GM23338 (cell line): Measurements from ENCODE around the gene PCSK5. TPM values are rescaled to one million over a fixed set of nuclear protein-coding genes. Genes with fewer than 3 reads are reported as not detected.

Source experiments
- ATAC-seq: fragments of 200-7000 bp; cut with Tn5 transposase; 3 replicates; pipeline ENCODE4 v1.9.1; 2020
- DNase-seq: peaks from one replicate; pipeline ENCODE4 v3.0.0-alpha.2; 2015; ENCODE audit warnings: low spot score
- H2AFZ ChIP-seq: fragments of 200-600 bp; sonication (generic); 2 replicates; pipeline ENCODE4 v1.8.0; 2016; ENCODE audit warnings: antibody characterized with exemption, mild to moderate bottlenecking, moderate library complexity
- H3F3A ChIP-seq: fragments of 200-600 bp; sonication (generic); replicated peaks from 2 replicates; pipeline ENCODE4 v1.8.0; 2017; ENCODE audit warnings: antibody characterized with exemption, mixed run types, low read depth
- H3K27ac ChIP-seq: fragments of 200-600 bp; sonication (generic); 2 replicates; pipeline ENCODE4 v1.6.1; 2016; ENCODE audit warnings: low read depth
- H3K27me3 ChIP-seq: fragments of 200-600 bp; sonication (generic); 2 replicates; pipeline ENCODE4 v1.8.0; 2016; ENCODE audit warnings: mild to moderate bottlenecking, mixed run types, moderate library complexity; ENCODE audit not compliant: insufficient read depth
- H3K36me3 ChIP-seq: fragments of 200-600 bp; sonication (generic); 2 replicates; pipeline ENCODE4 v1.8.0; 2016; ENCODE audit warnings: mild to moderate bottlenecking; ENCODE audit not compliant: insufficient read depth
- H3K4me1 ChIP-seq: fragments of 200-600 bp; sonication (generic); 2 replicates; pipeline ENCODE4 v1.8.0; 2016; ENCODE audit warnings: mild to moderate bottlenecking, moderate library complexity; ENCODE audit not compliant: insufficient read depth
- H3K4me2 ChIP-seq: fragments of 200-600 bp; sonication (generic); 2 replicates; pipeline ENCODE4 v1.7.1; 2017; ENCODE audit warnings: mixed run types
- H3K4me3 ChIP-seq: fragments of 200-600 bp; sonication (generic); 2 replicates; pipeline ENCODE4 v1.6.1; 2016; ENCODE audit warnings: mixed run types
- H3K79me2 ChIP-seq: fragments of 200-600 bp; sonication (generic); replicated peaks from 2 replicates; pipeline ENCODE4 v1.8.0; 2017; ENCODE audit warnings: mild to moderate bottlenecking; ENCODE audit not compliant: insufficient read depth
- H3K9me2 ChIP-seq: fragments of 200-600 bp; sonication (generic); 2 replicates; pipeline ENCODE4 v1.8.0; 2017; ENCODE audit not compliant: insufficient read depth
- H4K20me1 ChIP-seq: fragments of 200-600 bp; sonication (generic); replicated peaks from 2 replicates; pipeline ENCODE4 v1.8.0; 2017; ENCODE audit warnings: mild to moderate bottlenecking; ENCODE audit not compliant: insufficient read depth
- H3K27ac Mint-ChIP-seq: 2 replicates; pipeline ENCODE4 v1.8.0; 2020; ENCODE audit warnings: inconsistent platforms, mild to moderate bottlenecking, moderate library complexity, mixed read lengths
- H3K27me3 Mint-ChIP-seq: 3 replicates; pipeline ENCODE4 v1.8.0; 2022; ENCODE audit warnings: low read depth, mild to moderate bottlenecking, moderate library complexity, mixed read lengths, inconsistent platforms; ENCODE audit not compliant: insufficient read depth, poor library complexity
- H3K36me3 Mint-ChIP-seq: 3 replicates; pipeline ENCODE4 v1.8.0; 2021; ENCODE audit warnings: low read depth, mild to moderate bottlenecking, inconsistent platforms, moderate library complexity, mixed read lengths
- H3K4me1 Mint-ChIP-seq: 3 replicates; pipeline ENCODE4 v1.8.0; 2020; ENCODE audit warnings: mild to moderate bottlenecking, inconsistent platforms, mixed read lengths
- H3K4me3 Mint-ChIP-seq: 3 replicates; pipeline ENCODE4 v1.8.0; 2021; ENCODE audit warnings: moderate library complexity, mild to moderate bottlenecking, inconsistent platforms, mixed read lengths
- H3K9me3 Mint-ChIP-seq: 3 replicates; pipeline ENCODE4 v1.8.0; 2020; ENCODE audit warnings: moderate library complexity, mild to moderate bottlenecking, inconsistent platforms, mixed read lengths
- CREB1 ChIP-seq: fragments of 250-450 bp; sonication (Bioruptor Pico); IDR thresholded peaks from 2 replicates; pipeline ENCODE4 v1.5.0; 2020; ENCODE audit warnings: low read depth, mild to moderate bottlenecking, moderate library complexity
- ETS1 ChIP-seq: IDR thresholded peaks from 2 replicates; pipeline ENCODE4 v1.6.1; 2016; ENCODE audit warnings: antibody characterized with exemption
- EZH2 ChIP-seq: fragments of 200-600 bp; sonication (generic); IDR thresholded peaks from one replicate; pipeline ENCODE4 v1.8.0; 2017; ENCODE audit warnings: antibody characterized with exemption, mild to moderate bottlenecking, low read depth; ENCODE audit not compliant: unreplicated experiment
- EZH2phosphoT487 ChIP-seq: fragments of 200-600 bp; sonication (generic); IDR thresholded peaks from one replicate; pipeline ENCODE4 v1.8.1; 2018; ENCODE audit warnings: antibody characterized with exemption; ENCODE audit not compliant: unreplicated experiment
- JUNB ChIP-seq: IDR thresholded peaks from one replicate; pipeline ENCODE4 v1.6.1; 2016; ENCODE audit warnings: antibody characterized with exemption; ENCODE audit not compliant: unreplicated experiment
- NANOG ChIP-seq: IDR thresholded peaks from 2 replicates; pipeline ENCODE4 v1.6.1; 2016; ENCODE audit warnings: antibody characterized with exemption, borderline replicate concordance
- REST ChIP-seq: IDR thresholded peaks from one replicate; pipeline ENCODE4 v1.6.1; 2018; ENCODE audit warnings: antibody characterized with exemption; ENCODE audit not compliant: unreplicated experiment
- STAT1 ChIP-seq: IDR thresholded peaks from one replicate; pipeline ENCODE4 v1.6.1; 2016; ENCODE audit warnings: antibody characterized with exemption; ENCODE audit not compliant: unreplicated experiment
- ZNF114 ChIP-seq: fragments of 250-450 bp; sonication (Bioruptor Pico); IDR thresholded peaks from 2 replicates; pipeline ENCODE4 v1.5.0; 2020; ENCODE audit warnings: mild to moderate bottlenecking, moderate library complexity
- ZNF331 ChIP-seq: fragments of 250-450 bp; sonication (Bioruptor Pico); IDR thresholded peaks from 2 replicates; pipeline ENCODE4 v1.5.0; 2020; ENCODE audit warnings: low read depth, mild to moderate bottlenecking, moderate library complexity
- ZNF462 ChIP-seq: fragments of 250-450 bp; sonication (Bioruptor Pico); IDR thresholded peaks from 2 replicates; pipeline ENCODE4 v1.5.0; 2020; ENCODE audit warnings: mild to moderate bottlenecking, moderate library complexity
- polyA plus RNA-seq: library from polyadenylated mRNA; unstranded; fragments of >200 nt; fragmentation: Nextera tagmentation; extraction: Ambion mirVana; gene quantifications from 2 replicates; pipeline ENCODE4 v1.2.1, GENCODE V29; 2016
- total RNA-seq: library from RNA; depleted of rRNA; stranded (reverse); fragments of >200 nt; shearing (Covaris generic); gene quantifications from 2 replicates; pipeline ENCODE4 v1.2.3, GENCODE V29; 2014

The PCSK5 gene
- total and polyA plus RNA-seq, 2 experiments from 2014 or later = 12.3 to 34.8 TPM

- TF ChIP-seq EZH2phosphoT487 = no peak
Measured at GRCh38 chr9:76116913-76117312, 226.4 kb downstream of the PCSK5 start (continued).

GRCh38 chr9:76127637-76128036, 237.2 kb downstream of the PCSK5 start:
- 0 out of 2 replicates have a peak overlapping the region, but pooled peaks have one; percentile 26 for H3K27ac Mint-ChIP-seq

GRCh38 chr9:76135902-76136301, 245.4 kb downstream of the PCSK5 start:
- H3K27ac Mint-ChIP-seq = no peak overlapping the region
- Histone ChIP-seq H3K79me2 (no peaks in the 10 kb centered on the region), H3K9me2 (no peaks in the 10 kb centered on the region), H3K4me3 (no peak overlapping the region), H3K36me3 (no peaks in the 10 kb centered on the region), H3K27me3 (no peaks in the 10 kb centered on the region), H3K27ac (no peak overlapping the region; the same call in 1 of the 2 replicates), H3K4me1 (peaks cover 16% of the 10 kb centered on the region), H2AFZ (no peak overlapping the region), H3K4me2 (no peak overlapping the region), H3F3A (no peaks in the 10 kb centered on the region), H4K20me1 (no peaks in the 10 kb centered on the region)
- no peaks in the 10 kb centered on the region for H3K36me3 Mint-ChIP-seq
- H3K9me3 Mint-ChIP-seq = no peaks in the 10 kb centered on the region
- no peaks in the 10 kb centered on the region for H3K27me3 Mint-ChIP-seq
- H3K4me1 Mint-ChIP-seq = peaks cover 32% of the 10 kb centered on the region
- no peak overlapping the region for H3K4me3 Mint-ChIP-seq
- ATAC-seq (no peak), DNase-seq (no peak)
- TF ChIP-seq EZH2phosphoT487 (no peak), ETS1 (no peak), ZNF331 (CRISPR knock-in tag) (no peak), EZH2 (no peak), REST (no peak), ZNF462 (CRISPR knock-in tag) (no peak), STAT1 (no peak), NANOG (no peak), ZNF114 (CRISPR knock-in tag) (no peak)

More at GRCh38 chr9:76127637-76128036, 237.2 kb downstream of the PCSK5 start:
- ATAC-seq = no peak
- peaks cover 9% of the 10 kb centered on the region for H3K4me1 ChIP-seq
- H3K27me3 ChIP-seq = no peaks in the 10 kb centered on the region
- TF ChIP-seq JUNB (no peak), CREB1 (CRISPR knock-in tag) (no peak)
- no peaks in the 10 kb centered on the region for H3K9me3 Mint-ChIP-seq
- H3K4me3 Mint-ChIP-seq = no peak overlapping the region
- H3K27me3 Mint-ChIP-seq = no peaks in the 10 kb centered on the region
- no peaks in the 10 kb centered on the region for H3K79me2 ChIP-seq
- H3K9me2 ChIP-seq = no peaks in the 10 kb centered on the region
- H3K27ac ChIP-seq = no peak overlapping the region
- no peaks in the 10 kb centered on the region for H3K36me3 ChIP-seq
- H3K4me1 Mint-ChIP-seq = peaks cover 23% of the 10 kb centered on the region
- no peaks in the 10 kb centered on the region for H3F3A ChIP-seq
- no peaks in the 10 kb centered on the region for H4K20me1 ChIP-seq
- no peak overlapping the region for H3K4me3 ChIP-seq
- no peak overlapping the region for H2AFZ ChIP-seq
- no peak for DNase-seq
- H3K4me2 ChIP-seq = no peak overlapping the region
- no peaks in the 10 kb centered on the region for H3K36me3 Mint-ChIP-seq
